ENCODE measurements around the gene IL31RA. TPM values are rescaled to one million over a fixed set of nuclear protein-coding genes. Genes with fewer than 3 reads are reported as not detected.

The IL31RA gene
- total RNA-seq, 2 experiments from 2014 or later = not detected

DNA sequence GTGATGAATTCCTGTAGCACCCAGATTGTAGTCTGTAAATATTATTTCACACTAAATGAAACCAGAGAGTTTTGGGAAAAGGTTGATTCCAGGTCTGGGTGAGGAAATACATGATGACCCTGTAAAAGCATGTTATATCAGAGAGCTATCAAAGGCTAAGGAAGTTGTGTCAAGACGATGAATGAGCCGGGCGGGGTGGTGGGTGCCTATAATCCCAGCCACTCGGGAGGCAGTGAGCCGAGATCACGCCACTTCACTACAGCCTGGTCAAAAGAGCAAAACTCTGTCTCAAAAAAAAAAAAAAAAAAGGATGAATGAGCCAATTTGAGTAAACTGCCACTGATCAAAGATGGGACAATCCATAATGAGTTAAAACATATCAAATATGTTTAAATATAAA is 114.4 kb downstream of the IL31RA start:
- POLR2A ChIA-PET = interaction anchor here (0.7 kb wide), 1 partner anchor 42 kb away, joined by 3 read pairs; no protein-coding TSS in a partner anchor
- peaks cover 4% of the 10 kb centered on the region; the same call in 1 of the 2 replicates for H3K36me3 ChIP-seq (ENCODE audit: insufficient read depth, low read length)
- CTCF ChIA-PET (ENCODE audit: unreplicated experiment) = no interaction called here
- intact Hi-C loops (cut with micrococcal nuclease; ENCODE audit: unreplicated experiment) = no loop called here
- no peaks in the 10 kb centered on the region for H3K9me3 ChIP-seq (ENCODE audit: low read length)
- no TSS peak for BruUV-seq (replicated peaks)
- H3K4me2 ChIP-seq (ENCODE audit: low read length) = no peak overlapping the region
- no peak overlapping the region for H3K4me3 ChIP-seq (ENCODE audit: low read depth, low read length, poor library complexity, severe bottlenecking)
- H2AFZ ChIP-seq (ENCODE audit: low read length) = no peak overlapping the region
- no peaks in the 10 kb centered on the region for H3K79me2 ChIP-seq (ENCODE audit: insufficient read depth, low read depth, low read length)
- DNase-seq (ENCODE audit: low spot score) = no peak
- no peak overlapping the region for H3K27ac ChIP-seq (ENCODE audit: low read depth, low read length, poor library complexity, severe bottlenecking)
- TF ChIP-seq, protein P1, sequence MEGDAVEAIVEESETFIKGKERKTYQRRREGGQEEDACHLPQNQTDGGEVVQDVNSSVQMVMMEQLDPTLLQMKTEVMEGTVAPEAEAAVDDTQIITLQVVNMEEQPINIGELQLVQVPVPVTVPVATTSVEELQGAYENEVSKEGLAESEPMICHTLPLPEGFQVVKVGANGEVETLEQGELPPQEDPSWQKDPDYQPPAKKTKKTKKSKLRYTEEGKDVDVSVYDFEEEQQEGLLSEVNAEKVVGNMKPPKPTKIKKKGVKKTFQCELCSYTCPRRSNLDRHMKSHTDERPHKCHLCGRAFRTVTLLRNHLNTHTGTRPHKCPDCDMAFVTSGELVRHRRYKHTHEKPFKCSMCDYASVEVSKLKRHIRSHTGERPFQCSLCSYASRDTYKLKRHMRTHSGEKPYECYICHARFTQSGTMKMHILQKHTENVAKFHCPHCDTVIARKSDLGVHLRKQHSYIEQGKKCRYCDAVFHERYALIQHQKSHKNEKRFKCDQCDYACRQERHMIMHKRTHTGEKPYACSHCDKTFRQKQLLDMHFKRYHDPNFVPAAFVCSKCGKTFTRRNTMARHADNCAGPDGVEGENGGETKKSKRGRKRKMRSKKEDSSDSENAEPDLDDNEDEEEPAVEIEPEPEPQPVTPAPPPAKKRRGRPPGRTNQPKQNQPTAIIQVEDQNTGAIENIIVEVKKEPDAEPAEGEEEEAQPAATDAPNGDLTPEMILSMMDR (conservative IDR thresholded peaks at IDR 0.05; ENCODE audit: low read length) = no peak
- no peak for TF ChIP-seq EZH2phosphoT487 (IDR thresholded peaks at IDR 0.05; ENCODE audit: borderline replicate concordance, low read depth, low read length)
- H3K4me1 ChIP-seq (ENCODE audit: insufficient read depth, low read length, poor library complexity, severe bottlenecking) = no peaks in the 10 kb centered on the region
- no peaks in the 10 kb centered on the region for H3K9me2 ChIP-seq (ENCODE audit: insufficient read depth, low read length)
- no peaks in the 10 kb centered on the region for H4K20me1 ChIP-seq (ENCODE audit: insufficient read depth, low read length)

DNA sequence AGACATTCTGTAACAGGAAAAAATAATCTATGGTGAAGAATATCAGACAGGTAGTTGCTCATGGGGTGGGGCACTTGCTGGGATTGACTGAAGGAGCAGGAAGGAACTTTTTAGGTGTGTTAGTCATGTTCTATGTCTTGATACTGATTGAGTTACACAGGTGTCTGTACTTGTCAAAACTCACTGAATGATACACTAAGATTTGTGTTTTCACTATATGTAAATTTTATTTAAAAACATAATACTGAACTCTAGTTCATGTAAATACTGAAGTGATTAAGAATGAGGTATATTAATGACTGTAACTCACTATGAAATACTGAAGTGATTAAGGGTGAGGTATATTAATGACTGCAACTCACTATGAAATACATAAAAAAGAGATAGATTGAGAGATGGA is 115.1 kb downstream of the IL31RA start:
- BruUV-seq (replicated peaks) = no TSS peak
- Histone ChIP-seq H3K4me2 (ENCODE audit: low read length) (no peak overlapping the region), H3K27ac (ENCODE audit: low read depth, low read length, poor library complexity, severe bottlenecking) (no peak overlapping the region), H4K20me1 (ENCODE audit: insufficient read depth, low read length) (no peaks in the 10 kb centered on the region), H3K79me2 (ENCODE audit: insufficient read depth, low read depth, low read length) (no peaks in the 10 kb centered on the region), H3K9me2 (ENCODE audit: insufficient read depth, low read length) (no peaks in the 10 kb centered on the region), H3K36me3 (ENCODE audit: insufficient read depth, low read length) (peaks cover 3% of the 10 kb centered on the region; the same call in 1 of the 2 replicates), H3K9me3 (ENCODE audit: low read length) (no peaks in the 10 kb centered on the region), H3K4me3 (ENCODE audit: low read depth, low read length, poor library complexity, severe bottlenecking) (no peak overlapping the region), H2AFZ (ENCODE audit: low read length) (no peak overlapping the region), H3K4me1 (ENCODE audit: insufficient read depth, low read length, poor library complexity, severe bottlenecking) (no peaks in the 10 kb centered on the region)
- TF ChIP-seq, protein P1 (conservative IDR thresholded peaks at IDR 0.05; ENCODE audit: low read length) = no peak
- TF ChIP-seq EZH2phosphoT487 (IDR thresholded peaks at IDR 0.05; ENCODE audit: borderline replicate concordance, low read depth, low read length) = no peak
- CTCF ChIA-PET (ENCODE audit: unreplicated experiment) = no interaction called here
- POLR2A ChIA-PET = no interaction called here
- intact Hi-C loops (cut with micrococcal nuclease; ENCODE audit: unreplicated experiment) = no loop called here
- DNase-seq (ENCODE audit: low spot score) = no peak

DNA sequence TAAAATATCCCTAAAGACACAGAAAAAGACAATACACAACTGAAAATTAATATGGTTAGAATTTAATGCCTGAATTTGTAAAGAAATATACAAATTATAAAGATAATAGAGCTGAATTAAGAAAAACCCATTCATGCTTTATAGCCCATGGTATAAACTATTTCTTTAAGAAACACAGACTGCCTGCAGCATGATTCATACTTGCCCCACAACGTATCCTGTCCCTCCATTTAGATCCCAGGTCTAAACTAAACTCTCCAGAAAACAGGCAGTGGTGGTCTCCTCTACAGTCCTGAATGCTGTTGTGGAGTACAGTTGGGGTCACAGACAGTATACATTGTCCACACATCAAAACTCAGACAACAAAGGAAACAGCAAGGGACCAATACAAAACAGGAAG is 118.8 kb downstream of the IL31RA start:
- ChIA-PET POLR2A (interaction anchor here (0.9 to 1.0 kb wide), 2 partner anchors 12 to 32 kb away, joined by 3 to 4 read pairs; no protein-coding TSS in a partner anchor), CTCF (ENCODE audit: unreplicated experiment) (no interaction called here)
- TF ChIP-seq EZH2phosphoT487 (IDR thresholded peaks at IDR 0.05; ENCODE audit: borderline replicate concordance, low read depth, low read length) = no peak
- TF ChIP-seq, protein P1 (conservative IDR thresholded peaks at IDR 0.05; ENCODE audit: low read length) = no peak
- Histone ChIP-seq H3K9me3 (ENCODE audit: low read length) (no peaks in the 10 kb centered on the region), H3K4me1 (ENCODE audit: insufficient read depth, low read length, poor library complexity, severe bottlenecking) (no peaks in the 10 kb centered on the region), H3K9me2 (ENCODE audit: insufficient read depth, low read length) (no peaks in the 10 kb centered on the region), H3K79me2 (ENCODE audit: insufficient read depth, low read depth, low read length) (no peaks in the 10 kb centered on the region), H4K20me1 (ENCODE audit: insufficient read depth, low read length) (no peaks in the 10 kb centered on the region), H2AFZ (ENCODE audit: low read length) (no peak overlapping the region), H3K4me3 (ENCODE audit: low read depth, low read length, poor library complexity, severe bottlenecking) (no peak overlapping the region), H3K27ac (ENCODE audit: low read depth, low read length, poor library complexity, severe bottlenecking) (no peak overlapping the region), H3K36me3 (ENCODE audit: insufficient read depth, low read length) (peaks cover 3% of the 10 kb centered on the region; the same call in 1 of the 2 replicates), H3K4me2 (ENCODE audit: low read length) (no peak overlapping the region)
- BruUV-seq (replicated peaks) = no TSS peak
- DNase-seq (ENCODE audit: low spot score) = no peak
- intact Hi-C loops (cut with micrococcal nuclease; ENCODE audit: unreplicated experiment) = no loop called here

Small RNA genes lying within 50 kb of the gene (small RNA-seq; reads per million reads assigned to genes)
- gene AC016596.1 = not detected

Other genes with a start within 250 kb of the IL31RA start
- gene SLC38A9, start 139.0 kb upstream of the IL31RA start, total RNA-seq (2014; rRNA removed; shearing (Covaris generic)) = 16.4 and 20.1 TPM in 2 replicates
- 27.7 and 30.3 TPM in 2 replicates for gene SLC38A9, start 139.0 kb upstream of the IL31RA start, total RNA-seq (2022)
- not detected in 2 replicates for gene DDX4, start 113.3 kb upstream of the IL31RA start, total RNA-seq (2014; rRNA removed; shearing (Covaris generic))
- gene DDX4, start 113.3 kb upstream of the IL31RA start, total RNA-seq (2022) = not detected in 2 replicates
- 4.5 and 5.6 TPM in 2 replicates for gene IL6ST, start 143.6 kb downstream of the IL31RA start, total RNA-seq (2014; rRNA removed; shearing (Covaris generic))
- gene IL6ST, start 143.6 kb downstream of the IL31RA start, total RNA-seq (2022) = 13.3 TPM in 2 replicates

All from OCI-LY7 (cell line).